Ishikawa (cell line): ENCODE results near the gene ERMP1.

Source experiments
- MAX ChIP-seq: IDR thresholded peaks from 2 replicates; pipeline ENCODE4 v1.6.1; 2012
- TAF1 ChIP-seq: IDR thresholded peaks from 2 replicates; pipeline ENCODE4 v1.6.1; 2012; ENCODE audit warnings: low read depth, mild to moderate bottlenecking
- TCF12 ChIP-seq: IDR thresholded peaks from 2 replicates; pipeline ENCODE4 v1.6.1; 2012; ENCODE audit warnings: low read depth

GRCh38 chr9:5798581-5798980 is 34.3 kb downstream of the ERMP1 start:
- TF ChIP-seq TAF1 (no peak), TCF12 (no peak), MAX (no peak)
